Inferior parietal cortex (tissue), 1 donor: Measurements from ENCODE around the gene PRRX2.

Experiments
- DNase-seq: peaks from one replicate; pipeline ENCODE4 v3.0.0-alpha.2; 2016; ENCODE audit errors: extremely low spot score

PRRX2 gene

GRCh38 chr9:129665389-129665775, at the start of gene PRRX2:
Gene PRRX2 (plus strand): TSS chr9:129665647. CDS start chr9:129665868, 221 bp downstream.
- no peak for DNase-seq

- DNase-seq: no peak
Measured at GRCh38 chr9:129617167-129617566, 48.3 kb upstream of the PRRX2 start.

- DNase-seq: no peak
Measured at GRCh38 chr9:129619787-129620668, 45.4 kb upstream of the PRRX2 start.

GRCh38 chr9:129620669-129621295, 44.7 kb upstream of the PRRX2 start, which contains the start of gene C9orf50:
Gene C9orf50 (minus strand): TSS chr9:129621101. CDS start chr9:129620574, 527 bp downstream.
- no peak for DNase-seq

GRCh38 chr9:129623331-129623730, 42.1 kb upstream of the PRRX2 start:
- no peak for DNase-seq

- no peak for DNase-seq
Measured at GRCh38 chr9:129624168-129624759, 41.2 kb upstream of the PRRX2 start.

- DNase-seq: no peak
Measured at GRCh38 chr9:129624947-129625346, 40.5 kb upstream of the PRRX2 start.

GRCh38 chr9:129626079-129626624, 39.3 kb upstream of the PRRX2 start, which contains the start of gene NTMT1:
Gene NTMT1 (plus strand): TSS chr9:129626163. CDS start chr9:129632704, 6,541 bp downstream.
- DNase-seq: peak; percentile 92

GRCh38 chr9:129626625-129627284, 38.7 kb upstream of the PRRX2 start:
- DNase-seq: no peak

- DNase-seq: no peak
Measured at GRCh38 chr9:129627556-129628440, 37.6 kb upstream of the PRRX2 start.

- DNase-seq: no peak
Measured at GRCh38 chr9:129628709-129629108, 36.7 kb upstream of the PRRX2 start.

- no peak for DNase-seq
Measured at GRCh38 chr9:129629251-129629820, 36.1 kb upstream of the PRRX2 start.

GRCh38 chr9:129630967-129631673, 34.3 kb upstream of the PRRX2 start:
- DNase-seq: no peak

GRCh38 chr9:129631674-129632129, 33.7 kb upstream of the PRRX2 start:
- DNase-seq: no peak

- DNase-seq: no peak
Measured at GRCh38 chr9:129632460-129632859, 33.0 kb upstream of the PRRX2 start.

GRCh38 chr9:129633207-129633606, 32.2 kb upstream of the PRRX2 start:
- DNase-seq: no peak

GRCh38 chr9:129633848-129634247, 31.6 kb upstream of the PRRX2 start:
- DNase-seq: no peak

- no peak for DNase-seq
Measured at GRCh38 chr9:129635099-129636065, 30.1 kb upstream of the PRRX2 start.
